Gastrocnemius medialis (tissue), 4 donors: ENCODE measurements around the gene SMAD3. TPM values are rescaled to one million over a fixed set of nuclear protein-coding genes. Genes with fewer than 3 reads are reported as not detected.

Experiments used
- ATAC-seq, 2 donors: fragments of 150-250 bp; one replicate each; pipeline ENCODE4 v1.9.1; 2016
- DNase-seq, 2 donors: peaks; one replicate each; pipeline ENCODE4 v3.0.0-alpha.2; 2019
- H3K27ac ChIP-seq, 4 donors: fragments of 200-600 bp; sonication (generic); 1 replicate in 1 of 4; 2 replicates in 3 of 4; pipeline ENCODE4 v1.5.1; 2016 to 2018; ENCODE audit warnings: mild to moderate bottlenecking in 2 of 4, moderate library complexity in 1 of 4
- H3K27me3 ChIP-seq, 3 donors: fragments of 200-600 bp; sonication (generic) in 2 of 3; 1 replicate in 1 of 3; 2 replicates in 2 of 3; pipeline versions ENCODE4 v1.5.1 to v1.6.0; 2016 to 2019; ENCODE audit warnings: mild to moderate bottlenecking in 1 of 3, moderate library complexity in 1 of 3
- H3K36me3 ChIP-seq, 2 donors: fragments of 200-600 bp; sonication (generic) in 1 of 2; one replicate each; pipeline ENCODE4 v1.5.1; 2017 to 2018
- H3K4me1 ChIP-seq, 2 donors: fragments of 200-600 bp; sonication (generic) in 1 of 2; one replicate each; pipeline ENCODE4 v1.5.1; 2016 to 2017; ENCODE audit warnings: mild to moderate bottlenecking in 2 of 2
- H3K4me3 ChIP-seq, 4 donors: fragments of 200-600 bp; sonication (generic) in 3 of 4; 1 replicate in 1 of 4; 2 replicates in 3 of 4; pipeline ENCODE4 v1.5.1; 2016 to 2019; ENCODE audit warnings: mild to moderate bottlenecking in 2 of 4
- H3K9me3 ChIP-seq, 3 donors: fragments of 200-600 bp; sonication (generic) in 2 of 3; 1 replicate in 1 of 3; 2 replicates in 2 of 3; pipeline ENCODE4 v1.5.1; 2016 to 2019
- POLR2A ChIP-seq, 2 donors: fragments of 450-650 bp; IDR thresholded peaks; one replicate each; pipeline ENCODE4 v1.6.1; 2017; ENCODE audit warnings: antibody characterized with exemption in 2 of 2, mild to moderate bottlenecking in 2 of 2, moderate library complexity in 2 of 2
- in situ Hi-C, 4 donors: fragments of 200-750 bp; cut with MboI; loops; one replicate each; pipeline versions ENCODE4 v1.15.0 to v1.8.0; 2017; ENCODE audit warnings: low sequenced_read_pairs in 4 of 4
- intact Hi-C: fragments of 100-400 bp; cut with DNase I; formaldehyde crosslinking; loops from one replicate; pipeline ENCODE4 v1.15.1; 2023; ENCODE audit warnings: low total_unique reads
- total RNA-seq, 4 donors: library from RNA; depleted of rRNA; stranded (reverse); fragments of >200 nt; gene quantifications; one replicate each; pipeline versions ENCODE4 v1.1.0 to v1.2.3, GENCODE V29; 2016
- TF ChIP-seq, protein P1 (sequence below), 5 experiments: fragments of 450-650 bp in 3 of 5; fragments of 200-600 bp in 2 of 5; sonication (generic) in 2 of 5; IDR thresholded peaks in 4 of 5; conservative IDR thresholded peaks in 1 of 5; 1 replicate in 4 of 5; 2 replicates in 1 of 5; pipeline ENCODE4 v1.5.1; 2016 to 2019; ENCODE audit warnings: antibody characterized with exemption in 5 of 5, mild to moderate bottlenecking in 3 of 5, moderate library complexity in 3 of 5

SMAD3 gene
- total RNA-seq, 4 donors from 2014 or later = 15.9 to 61.7 (median 26.3) TPM

DNA sequence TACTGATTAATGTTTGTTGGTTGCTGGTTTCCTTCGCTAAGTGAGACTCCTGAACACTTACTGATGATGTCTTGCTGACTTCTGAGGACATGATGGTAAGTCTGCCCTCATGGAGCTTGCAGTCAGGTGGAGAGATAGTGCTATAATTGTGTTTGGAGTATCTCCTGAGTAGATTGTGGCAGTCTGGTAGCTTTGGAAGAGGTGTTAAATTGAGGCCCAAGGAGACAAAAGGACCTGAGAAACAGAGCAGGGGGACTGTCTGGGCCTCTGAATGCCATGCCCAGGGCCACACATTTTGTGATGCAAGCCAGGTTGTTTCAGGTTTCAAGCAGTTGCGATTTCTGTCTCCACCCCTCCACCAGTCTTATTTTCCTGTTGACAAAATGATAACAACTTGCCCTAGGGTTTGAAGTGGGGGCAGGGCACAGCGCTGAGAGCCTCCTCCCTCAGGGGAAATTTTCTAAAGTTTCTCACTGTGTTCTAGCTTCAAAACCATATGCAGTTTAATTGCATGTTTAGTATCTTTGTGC is 16.7 kb downstream of the SMAD3 start:
- DNase-seq (peak; percentile 58 to 62), ATAC-seq (peak; percentile 7 to 19)
- H3K4me1 ChIP-seq = peaks cover 93% of the 10 kb centered on the region in 2 donors
- intact Hi-C loops = no loop called here
- H3K4me3 ChIP-seq = no peak overlapping the region
- in situ Hi-C loops = no loop called here
- H3K36me3 ChIP-seq = no peaks in the 10 kb centered on the region
- no peaks in the 10 kb centered on the region for H3K27me3 ChIP-seq
- peak; percentile 27 to 47 for TF ChIP-seq POLR2A (IDR thresholded peaks at IDR 0.05)
- TF ChIP-seq, protein P1, sequence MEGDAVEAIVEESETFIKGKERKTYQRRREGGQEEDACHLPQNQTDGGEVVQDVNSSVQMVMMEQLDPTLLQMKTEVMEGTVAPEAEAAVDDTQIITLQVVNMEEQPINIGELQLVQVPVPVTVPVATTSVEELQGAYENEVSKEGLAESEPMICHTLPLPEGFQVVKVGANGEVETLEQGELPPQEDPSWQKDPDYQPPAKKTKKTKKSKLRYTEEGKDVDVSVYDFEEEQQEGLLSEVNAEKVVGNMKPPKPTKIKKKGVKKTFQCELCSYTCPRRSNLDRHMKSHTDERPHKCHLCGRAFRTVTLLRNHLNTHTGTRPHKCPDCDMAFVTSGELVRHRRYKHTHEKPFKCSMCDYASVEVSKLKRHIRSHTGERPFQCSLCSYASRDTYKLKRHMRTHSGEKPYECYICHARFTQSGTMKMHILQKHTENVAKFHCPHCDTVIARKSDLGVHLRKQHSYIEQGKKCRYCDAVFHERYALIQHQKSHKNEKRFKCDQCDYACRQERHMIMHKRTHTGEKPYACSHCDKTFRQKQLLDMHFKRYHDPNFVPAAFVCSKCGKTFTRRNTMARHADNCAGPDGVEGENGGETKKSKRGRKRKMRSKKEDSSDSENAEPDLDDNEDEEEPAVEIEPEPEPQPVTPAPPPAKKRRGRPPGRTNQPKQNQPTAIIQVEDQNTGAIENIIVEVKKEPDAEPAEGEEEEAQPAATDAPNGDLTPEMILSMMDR (IDR thresholded peaks at IDR 0.05 in 4 of 5, conservative IDR thresholded peaks at IDR 0.05 in 1 of 5) = no peak
- peak overlapping the region; percentile 87 to 98 (median 94) for H3K27ac ChIP-seq
- no peaks in the 10 kb centered on the region for H3K9me3 ChIP-seq

DNA sequence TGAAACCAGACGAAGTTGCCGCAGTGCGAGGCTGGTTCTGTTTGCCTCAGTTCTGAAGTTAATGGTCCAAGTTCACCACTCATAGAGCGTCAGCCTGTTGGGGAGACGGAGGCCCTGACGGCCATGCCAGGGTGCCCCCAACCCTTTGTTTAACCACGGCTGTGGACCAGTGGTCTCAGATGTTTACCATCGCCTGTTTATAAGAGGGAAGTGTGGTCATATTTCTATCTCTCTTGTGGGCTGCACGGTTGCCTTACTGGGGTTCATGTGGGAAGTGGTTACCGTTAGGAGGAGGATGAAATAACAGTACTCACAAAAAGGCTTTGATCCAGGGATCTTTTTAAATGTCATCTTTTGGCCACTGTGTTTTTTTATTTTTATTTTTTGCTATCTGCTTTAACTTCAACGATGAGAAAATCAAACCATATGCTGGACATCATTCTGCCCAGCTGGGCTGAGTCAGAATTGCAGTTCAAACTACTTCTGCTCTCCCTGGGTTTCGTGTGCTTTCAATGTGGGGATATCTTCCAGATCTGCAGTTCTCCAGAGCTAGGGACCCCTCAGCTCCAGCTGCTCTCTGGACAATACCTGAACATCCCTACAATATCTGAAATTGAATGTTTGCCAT is 17.8 kb downstream of the SMAD3 start:
- no peaks in the 10 kb centered on the region for H3K9me3 ChIP-seq
- no peaks in the 10 kb centered on the region for H3K27me3 ChIP-seq
- in situ Hi-C loops (no loop called here), intact Hi-C loops (no loop called here)
- peak overlapping the region; percentile 87 to 98 (median 94) for H3K27ac ChIP-seq
- H3K4me3 ChIP-seq = no peak overlapping the region
- no peaks in the 10 kb centered on the region for H3K36me3 ChIP-seq
- ATAC-seq = no peak
- H3K4me1 ChIP-seq = peaks cover 95 to 96% of the 10 kb centered on the region in 2 donors
- TF ChIP-seq, protein P1 (IDR thresholded peaks at IDR 0.05 in 4 of 5, conservative IDR thresholded peaks at IDR 0.05 in 1 of 5) = no peak
- DNase-seq = no peak

DNA sequence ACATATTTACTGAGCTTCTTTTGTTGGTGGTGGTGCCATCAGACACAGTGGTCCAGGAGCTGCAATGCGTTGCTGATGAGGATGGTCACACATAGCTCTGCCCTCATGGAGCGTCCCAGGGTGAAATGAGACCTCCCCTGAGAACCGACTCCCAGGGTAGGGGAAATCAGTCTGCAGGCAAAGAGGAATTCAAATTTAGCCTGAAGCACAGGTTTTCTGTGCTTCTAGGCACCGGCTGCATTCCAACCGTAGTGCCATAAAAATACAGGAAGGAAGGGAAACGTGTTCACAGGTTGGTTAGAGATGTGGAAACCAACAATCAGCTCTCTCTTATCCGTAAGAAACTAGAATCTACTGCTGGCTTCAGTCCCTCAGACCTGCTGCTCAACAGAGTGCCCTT is 19.2 kb downstream of the SMAD3 start:
- in situ Hi-C loops = no loop called here
- H3K4me1 ChIP-seq = peaks cover 92 to 98% of the 10 kb centered on the region in 2 donors

GRCh38 chr15:67085237-67085817 is 19.9 kb downstream of the SMAD3 start:
- H3K27ac ChIP-seq = peak overlapping the region in 3 of 4 donors; percentile 42 to 98 (median 97)
- H3K4me3 ChIP-seq = no peak overlapping the region
- peaks cover 92 to 98% of the 10 kb centered on the region in 2 donors for H3K4me1 ChIP-seq
- in situ Hi-C loops = no loop called here
- H3K36me3 ChIP-seq = no peaks in the 10 kb centered on the region
- no peak for TF ChIP-seq POLR2A (IDR thresholded peaks at IDR 0.05)
- TF ChIP-seq, protein P1 (IDR thresholded peaks at IDR 0.05 in 4 of 5, conservative IDR thresholded peaks at IDR 0.05 in 1 of 5) = no peak
- DNase-seq (no peak), ATAC-seq (no peak)
- intact Hi-C loops = no loop called here
- H3K27me3 ChIP-seq = no peaks in the 10 kb centered on the region
- no peaks in the 10 kb centered on the region for H3K9me3 ChIP-seq

More for the DNA sequence above, 19.2 kb downstream of the SMAD3 start:
- ATAC-seq (no peak), DNase-seq (no peak)
- H3K27ac ChIP-seq = peak overlapping the region in 3 of 4 donors; percentile 42 to 98 (median 97)
- intact Hi-C loops = no loop called here
- H3K9me3 ChIP-seq = no peaks in the 10 kb centered on the region
- no peaks in the 10 kb centered on the region for H3K36me3 ChIP-seq
- H3K4me3 ChIP-seq = no peak overlapping the region
- H3K27me3 ChIP-seq = no peaks in the 10 kb centered on the region
- TF ChIP-seq, protein P1 (IDR thresholded peaks at IDR 0.05 in 4 of 5, conservative IDR thresholded peaks at IDR 0.05 in 1 of 5) = no peak
- no peak for TF ChIP-seq POLR2A (IDR thresholded peaks at IDR 0.05)
